Nephron progenitor cell (in vitro differentiated cells): Measurements from ENCODE around the gene NKX3-2.
"Not testable (repeated sequence)": the region's sequence is repeated elsewhere in the genome, so short reads cannot be mapped to it uniquely, and the experiment has no call there.

Source experiments
- DNase-seq: peaks from one replicate; pipeline ENCODE4 v3.0.0; 2021
- H3K27ac Mint-ChIP-seq: 2 replicates; pipeline ENCODE4 v1.8.0; 2021; ENCODE audit warnings: mild to moderate bottlenecking, moderate library complexity, mixed read lengths
- H3K27me3 Mint-ChIP-seq: 2 replicates; pipeline ENCODE4 v1.8.0; 2021; ENCODE audit warnings: mild to moderate bottlenecking, low read depth, mixed read lengths; ENCODE audit not compliant: poor library complexity
- H3K36me3 Mint-ChIP-seq: 2 replicates; pipeline ENCODE4 v1.8.0; 2021; ENCODE audit warnings: low read depth, mixed read lengths
- H3K4me1 Mint-ChIP-seq: 2 replicates; pipeline ENCODE4 v1.8.0; 2021; ENCODE audit warnings: mixed read lengths
- H3K4me3 Mint-ChIP-seq: 2 replicates; pipeline ENCODE4 v1.8.0; 2021; ENCODE audit warnings: mild to moderate bottlenecking, moderate library complexity, mixed read lengths
- H3K9me3 Mint-ChIP-seq: 2 replicates; pipeline ENCODE4 v1.8.0; 2021; ENCODE audit warnings: mild to moderate bottlenecking, moderate library complexity, mixed read lengths
- CTCF ChIP-seq: fragments of 200-600 bp; sonication (generic); IDR thresholded peaks from 2 replicates; pipeline ENCODE4 v1.5.0; 2021; ENCODE audit warnings: antibody characterized with exemption

The NKX3-2 gene

GRCh38 chr4:13577660-13578059, 33.4 kb upstream of the NKX3-2 start:
- DNase-seq, result no peak
- no peaks in the 10 kb centered on the region for H3K9me3 Mint-ChIP-seq
- TF ChIP-seq CTCF, result no peak
- no peaks in the 10 kb centered on the region for H3K4me1 Mint-ChIP-seq
- peaks cover 72% of the 10 kb centered on the region for H3K36me3 Mint-ChIP-seq
- H3K4me3 Mint-ChIP-seq, result no peak overlapping the region
- no peaks in the 10 kb centered on the region for H3K27me3 Mint-ChIP-seq
- no peak overlapping the region for H3K27ac Mint-ChIP-seq

GRCh38 chr4:13570916-13571315, 26.6 kb upstream of the NKX3-2 start:
- no peak for DNase-seq
- Mint-ChIP-seq H3K27me3 (no peaks in the 10 kb centered on the region), H3K4me1 (no peaks in the 10 kb centered on the region), H3K9me3 (no peaks in the 10 kb centered on the region), H3K27ac (no peak overlapping the region), H3K4me3 (no peak overlapping the region), H3K36me3 (peaks cover 64% of the 10 kb centered on the region)
- no peak for TF ChIP-seq CTCF

GRCh38 chr4:13567125-13567524, 22.8 kb upstream of the NKX3-2 start:
- H3K9me3 Mint-ChIP-seq, result no peaks in the 10 kb centered on the region
- no peaks in the 10 kb centered on the region for H3K27me3 Mint-ChIP-seq

DNA sequence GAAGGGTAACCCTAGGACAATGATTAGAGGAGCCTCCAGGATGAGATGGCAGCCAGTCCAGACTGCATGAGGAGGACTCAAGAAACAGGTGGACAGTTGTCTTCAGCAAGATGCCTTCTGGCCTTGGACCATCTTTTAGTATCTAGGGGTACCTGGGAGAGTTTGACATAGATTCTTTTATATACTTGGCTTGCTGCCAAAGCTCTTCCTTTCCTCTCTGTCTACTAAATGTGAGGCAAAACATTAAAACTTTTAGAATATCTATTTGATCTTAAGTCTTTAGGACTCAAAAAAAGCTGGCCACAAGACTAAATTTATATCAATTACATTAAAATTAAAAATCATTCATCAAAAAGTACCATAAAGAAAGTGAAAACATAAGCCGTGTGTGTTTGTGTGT, 18.6 kb upstream of the NKX3-2 start:
- no peak for TF ChIP-seq CTCF

More at GRCh38 chr4:13567125-13567524, 22.8 kb upstream of the NKX3-2 start:
- H3K36me3 Mint-ChIP-seq, result peaks cover 45% of the 10 kb centered on the region
- no peak for DNase-seq
- H3K4me1 Mint-ChIP-seq, result no peaks in the 10 kb centered on the region
- no peak overlapping the region for H3K27ac Mint-ChIP-seq
- TF ChIP-seq CTCF, result no peak
- H3K4me3 Mint-ChIP-seq, result no peak overlapping the region

GRCh38 chr4:13561673-13562072, 17.4 kb upstream of the NKX3-2 start:
- no peak for DNase-seq
- Mint-ChIP-seq H3K27ac (no peak overlapping the region), H3K4me1 (peaks cover 4% of the 10 kb centered on the region), H3K27me3 (peaks cover 5% of the 10 kb centered on the region), H3K4me3 (no peak overlapping the region), H3K9me3 (no peaks in the 10 kb centered on the region), H3K36me3 (peaks cover 5% of the 10 kb centered on the region)
- TF ChIP-seq CTCF, result no peak

More for the DNA sequence above, 18.6 kb upstream of the NKX3-2 start:
- Mint-ChIP-seq H3K9me3 (no peaks in the 10 kb centered on the region), H3K4me3 (no peak overlapping the region), H3K4me1 (peaks cover 4% of the 10 kb centered on the region), H3K36me3 (peaks cover 16% of the 10 kb centered on the region), H3K27me3 (no peaks in the 10 kb centered on the region), H3K27ac (no peak overlapping the region)
- no peak for DNase-seq

- DNase-seq, H3K27me3 Mint-ChIP-seq, H3K36me3 Mint-ChIP-seq, H3K4me1 Mint-ChIP-seq, H3K9me3 Mint-ChIP-seq, H3K27ac Mint-ChIP-seq, H3K4me3 Mint-ChIP-seq: not testable (repeated sequence)
Observed at GRCh38 chr4:13560111-13560510, 15.8 kb upstream of the NKX3-2 start.
